Smooth muscle cell (in vitro differentiated cells): Measurements from ENCODE around the gene CD44. TPM values are rescaled to one million over a fixed set of nuclear protein-coding genes. Genes with fewer than 3 reads are reported as not detected.

Experiments
- DNase-seq: peaks from one replicate; lab custom pipeline; 2025; ENCODE audit not compliant: unreplicated experiment; lab: John Stamatoyannopoulos, UW
- H2AFZ ChIP-seq: fragments of 200-600 bp; sonication (generic); 2 replicates; pipeline ENCODE4 v1.6.0; 2016; ENCODE audit warnings: antibody characterized with exemption, low read depth, mild to moderate bottlenecking
- H3F3A ChIP-seq: fragments of 200-600 bp; sonication (generic); 2 replicates; pipeline ENCODE4 v1.6.0; 2017; ENCODE audit warnings: antibody characterized with exemption, low read depth
- H3K27ac ChIP-seq: fragments of 200-600 bp; sonication (generic); 2 replicates; pipeline ENCODE4 v1.5.1; 2016; ENCODE audit warnings: low read depth, mild to moderate bottlenecking
- H3K27me3 ChIP-seq: fragments of 200-600 bp; sonication (generic); 2 replicates; pipeline ENCODE4 v1.6.1; 2016; ENCODE audit warnings: low read depth, mild to moderate bottlenecking
- H3K36me3 ChIP-seq: fragments of 200-600 bp; sonication (generic); 2 replicates; pipeline ENCODE4 v1.5.1; 2016; ENCODE audit warnings: low read depth
- H3K4me1 ChIP-seq: fragments of 200-600 bp; sonication (generic); 2 replicates; pipeline ENCODE4 v1.5.1; 2016; ENCODE audit warnings: low read depth
- H3K4me2 ChIP-seq: fragments of 200-600 bp; sonication (generic); 2 replicates; pipeline ENCODE4 v1.6.0; 2016; ENCODE audit warnings: mild to moderate bottlenecking
- H3K4me3 ChIP-seq: fragments of 200-600 bp; sonication (generic); 2 replicates; pipeline ENCODE4 v1.5.1; 2016; ENCODE audit warnings: mild to moderate bottlenecking
- H3K79me2 ChIP-seq: fragments of 200-600 bp; sonication (generic); 2 replicates; pipeline ENCODE4 v1.6.0; 2016; ENCODE audit warnings: low read depth, mild to moderate bottlenecking
- H3K9ac ChIP-seq: fragments of 200-600 bp; sonication (generic); 2 replicates; pipeline ENCODE4 v1.6.0; 2016; ENCODE audit warnings: low read depth
- H3K9me3 ChIP-seq: fragments of 200-600 bp; sonication (generic); replicated peaks from 2 replicates; pipeline ENCODE4 v1.5.1; 2016; ENCODE audit warnings: low read depth
- H4K20me1 ChIP-seq: fragments of 200-600 bp; sonication (generic); 2 replicates; pipeline ENCODE4 v1.6.0; 2016; ENCODE audit warnings: low read depth
- CTCF ChIP-seq: fragments of 200-600 bp; sonication (generic); IDR thresholded peaks from 2 replicates; pipeline ENCODE4 v1.5.1; 2017; ENCODE audit warnings: borderline replicate concordance, mild to moderate bottlenecking, antibody characterized with exemption; ENCODE audit not compliant: insufficient read depth, poor library complexity, severe bottlenecking
- WGBS: methylation state at CpG from one replicate; pipeline ENCODE4 v1.1.7; 2016; ENCODE audit warnings: low lambda C conversion rate; 5-methylcytosine and 5-hydroxymethylcytosine counted together
- polyA plus RNA-seq: library from polyadenylated mRNA; unstranded; fragments of >200 nt; fragmentation: Nextera tagmentation; extraction: Ambion mirVana; gene quantifications from 2 replicates; pipeline ENCODE4 v1.2.1, GENCODE V29; 2016
- total RNA-seq: library from RNA; depleted of rRNA; stranded (reverse); fragments of >200 nt; gene quantifications from 2 replicates; pipeline ENCODE4 v1.2.3, GENCODE V29; 2014

Gene CD44
- total and polyA plus RNA-seq, 2 experiments from 2014 or later, result 116 to 248 TPM

- Histone ChIP-seq H3K9ac (no peak overlapping the region), H3K4me2 (no peak overlapping the region), H3K9me3 (no peaks in the 10 kb centered on the region), H3K36me3 (peaks cover 7% of the 10 kb centered on the region), H3K27me3 (no peaks in the 10 kb centered on the region), H3K4me1 (no peaks in the 10 kb centered on the region), H3K27ac (no peak overlapping the region), H2AFZ (no peak overlapping the region), H3F3A (no peaks in the 10 kb centered on the region), H3K4me3 (no peak overlapping the region), H3K79me2 (no peaks in the 10 kb centered on the region), H4K20me1 (no peaks in the 10 kb centered on the region)
- TF ChIP-seq CTCF, result no peak
- DNase-seq, result no peak
- 37% methylated on average over 2 of the region's 2 CpGs for WGBS
These were observed 44.5 kb downstream of the CD44 start for GRCh38 chr11:35183326-35183925.

DNA sequence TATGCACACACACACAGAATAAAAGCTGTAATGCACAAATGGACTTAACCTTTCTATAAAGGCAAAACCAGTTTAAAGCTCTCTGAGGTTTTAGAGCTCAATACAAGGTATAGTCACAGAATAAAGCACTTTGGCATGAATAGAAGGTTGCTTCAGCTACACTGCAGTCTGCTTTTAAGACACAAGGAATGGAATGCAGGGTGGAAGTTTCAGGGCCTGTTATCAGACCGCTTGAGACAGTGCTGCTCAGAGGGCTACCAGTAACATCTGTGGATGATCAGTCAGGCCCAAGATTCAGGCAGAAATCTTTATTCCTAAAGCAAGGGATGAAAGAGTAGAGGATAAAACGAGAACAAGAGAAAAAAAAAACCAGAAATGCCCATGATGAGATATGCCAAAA is 46.7 kb downstream of the CD44 start:
- no peak for DNase-seq
- H4K20me1 ChIP-seq, result no peaks in the 10 kb centered on the region

DNA sequence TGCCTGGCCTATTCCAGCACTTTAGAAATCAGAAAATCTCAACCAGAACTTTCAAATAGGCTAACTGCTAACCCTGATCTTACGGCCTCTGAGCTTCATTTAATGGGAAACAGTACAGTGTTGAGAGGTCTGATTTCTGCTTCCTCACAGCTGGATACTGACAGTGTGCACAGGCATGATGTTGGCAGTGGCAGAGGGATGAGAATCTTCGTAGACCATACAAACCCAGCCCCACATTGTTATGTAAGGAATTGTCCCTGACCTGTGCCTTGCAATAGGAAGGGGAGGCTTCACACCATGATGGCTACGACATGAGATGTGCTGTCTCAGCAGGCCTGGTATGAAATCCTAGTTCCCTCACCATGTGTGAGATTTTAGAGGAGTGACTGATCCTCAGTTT is 49.0 kb downstream of the CD44 start:
- Histone ChIP-seq H3K4me2 (no peak overlapping the region), H3K9me3 (no peaks in the 10 kb centered on the region), H3K4me1 (no peaks in the 10 kb centered on the region), H3K9ac (no peak overlapping the region), H2AFZ (no peak overlapping the region), H3K36me3 (no peaks in the 10 kb centered on the region), H3K79me2 (no peaks in the 10 kb centered on the region), H3K27me3 (no peaks in the 10 kb centered on the region), H3K27ac (no peak overlapping the region), H4K20me1 (no peaks in the 10 kb centered on the region), H3F3A (no peaks in the 10 kb centered on the region), H3K4me3 (no peak overlapping the region)
- no peak for DNase-seq
- WGBS, result 83% methylated on average over 3 of the region's 3 CpGs
- no peak for TF ChIP-seq CTCF

More for the DNA sequence above, 46.7 kb downstream of the CD44 start:
- Histone ChIP-seq H3K27me3 (no peaks in the 10 kb centered on the region), H3K27ac (no peak overlapping the region), H3K9me3 (no peaks in the 10 kb centered on the region), H3K36me3 (peaks cover 4% of the 10 kb centered on the region), H3K4me2 (no peak overlapping the region), H3K4me3 (no peak overlapping the region), H3K4me1 (no peaks in the 10 kb centered on the region), H3K9ac (no peak overlapping the region), H2AFZ (no peak overlapping the region), H3F3A (no peaks in the 10 kb centered on the region), H3K79me2 (no peaks in the 10 kb centered on the region)
- TF ChIP-seq CTCF, result no peak
- WGBS, result 22% methylated on average over 2 of the region's 2 CpGs

DNA sequence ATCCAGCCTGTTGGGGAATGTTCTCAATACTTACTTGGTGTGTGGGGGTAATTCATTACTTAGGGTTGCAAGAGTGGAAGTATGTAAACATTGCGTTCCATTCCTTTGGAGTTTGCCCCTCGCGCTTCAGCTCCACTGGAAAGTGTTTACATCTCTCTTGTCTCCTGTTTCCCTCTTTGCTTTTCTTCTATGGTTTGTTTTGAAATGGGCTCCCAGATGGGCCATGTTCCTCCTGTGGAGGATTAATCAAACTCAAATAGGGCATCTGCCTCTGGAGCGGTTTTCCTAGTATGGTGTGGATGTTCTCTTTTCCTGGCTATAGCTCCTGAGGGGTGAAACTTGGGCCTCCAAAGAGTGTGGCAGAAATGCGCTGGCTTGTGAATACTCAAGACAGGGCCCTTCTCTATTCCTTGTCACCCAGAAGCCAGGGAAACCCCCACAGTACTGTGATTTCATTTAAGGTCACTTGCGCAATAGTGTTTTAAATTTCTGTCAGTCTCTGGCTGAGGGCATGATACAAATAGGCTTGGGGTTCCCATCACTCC is 51.9 kb downstream of the CD44 start:
- H3K27me3 ChIP-seq, result no peaks in the 10 kb centered on the region
- peaks cover 9% of the 10 kb centered on the region for H3K36me3 ChIP-seq
- no peak overlapping the region for H2AFZ ChIP-seq
- H3K27ac ChIP-seq, result no peak overlapping the region
- no peaks in the 10 kb centered on the region for H3F3A ChIP-seq
- H3K4me2 ChIP-seq, result no peak overlapping the region
- no peaks in the 10 kb centered on the region for H3K79me2 ChIP-seq
- no peaks in the 10 kb centered on the region for H3K4me1 ChIP-seq
- WGBS, result 87% methylated on average over 6 of the region's 6 CpGs
- TF ChIP-seq CTCF, result no peak
- no peak overlapping the region for H3K4me3 ChIP-seq
- H4K20me1 ChIP-seq, result no peaks in the 10 kb centered on the region
- no peak overlapping the region for H3K9ac ChIP-seq
- DNase-seq, result no peak
- H3K9me3 ChIP-seq, result no peaks in the 10 kb centered on the region
